ENCODE measurements around the gene MST1.

- no peak for TF ChIP-seq POLR2A (IDR thresholded peaks at IDR 0.05; ENCODE audit: low read depth, low read length)
- no peak for TF ChIP-seq POLR2AphosphoS5 (IDR thresholded peaks at IDR 0.05; ENCODE audit: low read depth, low read length)
- TF ChIP-seq TAF1 (IDR thresholded peaks at IDR 0.05; ENCODE audit: borderline replicate concordance, low read depth, low read length), result no peak
Observed at GRCh38 chr3:49718858-49719213, 29.6 kb upstream of the MST1 start.
